Stimulated activated CD4-positive, alpha-beta T cell treated with anti-CD3 and anti-CD28 coated beads, Interleukin-12 subunit alpha, Interleukin-12 subunit beta, amount 100 ng/mL, for 4 hours (primary cell): ENCODE measurements around the gene EHD4.

ENCODE experiments used
- DNase-seq: peaks from one replicate; pipeline ENCODE4 v3.0.0-alpha.2; 2020

Gene EHD4

GRCh38 chr15:41876007-41876406 lies 96.3 kb downstream of the EHD4 start:
- DNase-seq: no peak

- no peak for DNase-seq
Measured at GRCh38 chr15:41874736-41875135, 97.6 kb downstream of the EHD4 start.

GRCh38 chr15:41873711-41874110 lies 98.6 kb downstream of the EHD4 start:
- no peak for DNase-seq

GRCh38 chr15:41872166-41872747 lies 100.1 kb downstream of the EHD4 start:
- DNase-seq: no peak

- DNase-seq: no peak
Measured at GRCh38 chr15:41871175-41871905, 101.0 kb downstream of the EHD4 start.

- DNase-seq: peak; percentile 38
Measured at GRCh38 chr15:41870689-41871081, 101.7 kb downstream of the EHD4 start.

- DNase-seq: no peak
Measured at GRCh38 chr15:41869770-41870688, 102.3 kb downstream of the EHD4 start.

- no peak for DNase-seq
Measured at GRCh38 chr15:41868321-41868720, 104.0 kb downstream of the EHD4 start.

GRCh38 chr15:41866872-41867579 lies 105.3 kb downstream of the EHD4 start:
- no peak for DNase-seq

GRCh38 chr15:41866263-41866703 lies 106.1 kb downstream of the EHD4 start:
- no peak for DNase-seq

GRCh38 chr15:41865490-41866055 lies 106.8 kb downstream of the EHD4 start:
- DNase-seq: no peak

- DNase-seq: no peak
Measured at GRCh38 chr15:41862515-41863116, 109.7 kb downstream of the EHD4 start.

- no peak for DNase-seq
Measured at GRCh38 chr15:41861736-41862356, 110.5 kb downstream of the EHD4 start.

- no peak for DNase-seq
Measured at GRCh38 chr15:41860049-41860828, 112.1 kb downstream of the EHD4 start.

- DNase-seq: no peak
Measured at GRCh38 chr15:41858756-41859155, 113.6 kb downstream of the EHD4 start.

GRCh38 chr15:41857316-41857715 lies 115.0 kb downstream of the EHD4 start:
- no peak for DNase-seq

- DNase-seq: no peak
Measured at GRCh38 chr15:41856716-41857115, 115.6 kb downstream of the EHD4 start.

GRCh38 chr15:41856262-41856661 lies 116.1 kb downstream of the EHD4 start:
- no peak for DNase-seq

GRCh38 chr15:41855261-41855961 lies 116.9 kb downstream of the EHD4 start:
- DNase-seq: no peak

GRCh38 chr15:41854443-41854842 lies 117.9 kb downstream of the EHD4 start:
- no peak for DNase-seq
